Measurements from ENCODE around the gene USF3. TPM values are rescaled to one million over a fixed set of nuclear protein-coding genes. Genes with fewer than 3 reads are reported as not detected.

USF3 gene
- polyA plus RNA-seq, 1 donor: 14.5 TPM

DNA sequence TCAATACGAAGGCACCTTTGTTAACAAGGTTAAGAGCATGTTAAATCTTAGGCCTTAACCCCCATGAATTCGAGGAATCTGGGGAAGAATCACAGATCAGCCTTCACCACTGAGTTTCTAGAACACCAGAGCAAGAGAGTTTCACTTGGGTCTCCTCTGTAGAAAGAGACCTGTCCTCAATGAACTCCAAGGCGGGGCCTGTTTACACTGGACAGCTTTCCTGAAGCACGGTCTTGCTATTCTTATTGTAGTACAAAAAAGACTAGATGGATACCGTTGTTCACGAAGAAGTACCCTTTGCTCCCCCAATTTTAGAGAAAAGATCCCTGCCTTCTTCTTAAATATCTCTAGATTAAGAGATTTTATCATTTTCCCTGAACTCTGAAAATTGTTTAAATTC, 64.9 kb downstream of the USF3 start:
- no peak for DNase-seq
- Histone ChIP-seq H3K9me3 (ENCODE audit: control insufficient read depth, low read depth, low read length) (no peaks in the 10 kb centered on the region), H3K27me3 (ENCODE audit: control insufficient read depth, insufficient read depth, low read length) (no peaks in the 10 kb centered on the region), H3K36me3 (ENCODE audit: control insufficient read depth, insufficient read depth, low read length) (no peaks in the 10 kb centered on the region), H3K27ac (ENCODE audit: low read length) (no peak overlapping the region), H3K4me3 (ENCODE audit: low read length) (no peak overlapping the region), H3K4me1 (ENCODE audit: control insufficient read depth, insufficient read depth, low read length) (peaks cover 2% of the 10 kb centered on the region)
- WGBS (ENCODE audit: insufficient coverage, low lambda C conversion rate): 81% methylated on average over 3 of the region's 6 CpGs

DNA sequence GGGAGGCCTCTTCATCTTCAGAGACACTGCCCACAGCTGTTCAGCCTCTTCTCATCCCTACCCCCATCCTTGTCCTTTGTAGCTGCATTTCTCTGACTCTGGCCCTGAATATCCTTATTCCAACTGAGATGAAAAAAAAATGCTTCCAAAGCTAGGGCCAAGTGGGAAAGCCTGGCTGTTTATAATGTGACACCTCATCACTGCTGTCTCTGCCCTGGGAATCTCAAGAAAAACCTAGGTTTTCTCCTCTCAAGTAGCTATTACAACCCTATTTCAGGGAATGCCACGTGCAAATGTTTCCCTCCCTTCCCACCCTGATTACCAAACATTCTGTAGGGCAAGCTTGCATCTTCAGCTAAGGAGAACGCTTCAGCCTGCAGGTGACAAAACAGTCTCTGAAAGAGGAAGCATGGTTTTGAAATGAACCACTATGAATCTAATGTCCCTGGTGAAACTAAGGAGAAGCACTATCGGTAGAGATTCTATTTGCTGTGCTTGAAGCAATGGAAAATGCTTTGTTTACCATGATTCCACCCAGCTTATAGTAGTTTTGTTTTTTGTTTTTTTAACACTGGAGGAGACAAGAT, 65.4 kb downstream of the USF3 start:
- no peak for DNase-seq
- Histone ChIP-seq H3K9me3 (ENCODE audit: control insufficient read depth, low read depth, low read length) (no peaks in the 10 kb centered on the region), H3K27ac (ENCODE audit: low read length) (no peak overlapping the region), H3K4me1 (ENCODE audit: control insufficient read depth, insufficient read depth, low read length) (peaks cover 4% of the 10 kb centered on the region), H3K36me3 (ENCODE audit: control insufficient read depth, insufficient read depth, low read length) (no peaks in the 10 kb centered on the region), H3K27me3 (ENCODE audit: control insufficient read depth, insufficient read depth, low read length) (no peaks in the 10 kb centered on the region), H3K4me3 (ENCODE audit: low read length) (no peak overlapping the region)
- WGBS (ENCODE audit: insufficient coverage, low lambda C conversion rate): no CpG with 5 or more reads among the region's 3 CpGs

DNA sequence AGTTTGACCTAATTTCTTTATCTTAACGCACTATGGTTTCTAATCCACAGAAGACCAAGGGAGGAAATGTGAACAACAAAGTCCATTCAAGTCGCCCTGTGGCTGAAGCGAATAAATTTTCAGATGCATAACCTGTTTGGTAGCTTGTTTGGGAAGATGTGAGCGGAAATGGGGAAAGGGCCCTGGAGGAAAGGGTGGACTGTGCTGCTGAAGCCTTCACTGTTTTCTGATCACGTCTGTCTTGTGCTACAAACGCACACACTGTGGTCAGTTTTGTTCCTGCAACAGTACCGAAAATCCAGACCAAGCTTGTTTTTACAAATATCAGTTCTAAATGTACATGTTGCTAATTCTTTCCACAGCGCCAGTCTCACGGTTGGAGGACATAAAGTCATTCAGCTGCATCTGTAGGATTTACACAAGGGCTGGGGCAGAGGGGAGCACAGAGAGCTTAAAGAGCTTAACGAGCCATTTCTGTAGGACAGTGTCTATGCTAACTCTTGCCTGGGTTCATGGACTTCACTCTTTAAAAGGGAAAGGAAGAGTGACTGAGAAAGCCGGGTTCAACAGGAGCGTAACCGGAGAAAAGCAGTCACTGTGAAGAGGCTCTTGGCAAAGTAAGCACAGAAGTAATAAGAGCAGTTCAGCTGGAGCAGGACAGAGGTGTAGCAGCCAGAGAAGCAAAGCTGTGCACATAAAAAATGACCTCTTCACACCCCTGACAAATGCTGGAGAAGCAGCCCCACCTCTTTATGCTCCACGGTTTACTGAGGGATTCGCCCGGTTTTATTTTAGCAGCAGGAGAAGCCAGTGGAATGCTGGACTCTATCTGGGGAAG, 66.6 kb downstream of the USF3 start:
- no peaks in the 10 kb centered on the region for H3K36me3 ChIP-seq (ENCODE audit: control insufficient read depth, insufficient read depth, low read length)
- H3K27ac ChIP-seq (ENCODE audit: low read length): no peak overlapping the region
- peaks cover 4% of the 10 kb centered on the region for H3K4me1 ChIP-seq (ENCODE audit: control insufficient read depth, insufficient read depth, low read length)
- no peak overlapping the region for H3K4me3 ChIP-seq (ENCODE audit: low read length)
- WGBS (ENCODE audit: insufficient coverage, low lambda C conversion rate): 60% methylated on average over 4 of the region's 16 CpGs
- H3K27me3 ChIP-seq (ENCODE audit: control insufficient read depth, insufficient read depth, low read length): no peaks in the 10 kb centered on the region
- no peaks in the 10 kb centered on the region for H3K9me3 ChIP-seq (ENCODE audit: control insufficient read depth, low read depth, low read length)
- no peak for DNase-seq

DNA sequence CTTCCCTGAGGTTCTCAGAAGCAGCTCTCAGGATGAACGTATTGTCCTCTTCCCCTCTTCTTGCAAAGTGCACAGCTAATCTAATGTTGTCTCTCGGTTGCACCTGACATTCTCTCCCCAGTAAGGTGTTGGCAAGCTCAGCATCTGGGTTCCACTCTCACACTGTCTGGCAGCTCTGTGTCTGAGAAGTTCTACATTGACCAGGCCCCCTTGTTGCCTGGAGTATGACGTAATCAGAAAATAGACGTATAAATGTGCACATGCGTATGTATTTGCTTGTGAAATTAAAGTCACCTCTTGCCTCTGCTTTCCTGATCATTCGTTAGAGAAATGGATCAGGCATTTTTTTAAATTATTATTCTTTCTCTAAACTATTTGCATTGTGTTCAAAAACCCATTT, 67.7 kb downstream of the USF3 start:
- Histone ChIP-seq H3K27me3 (ENCODE audit: control insufficient read depth, insufficient read depth, low read length) (no peaks in the 10 kb centered on the region), H3K27ac (ENCODE audit: low read length) (no peak overlapping the region), H3K36me3 (ENCODE audit: control insufficient read depth, insufficient read depth, low read length) (no peaks in the 10 kb centered on the region), H3K4me1 (ENCODE audit: control insufficient read depth, insufficient read depth, low read length) (peaks cover 4% of the 10 kb centered on the region), H3K9me3 (ENCODE audit: control insufficient read depth, low read depth, low read length) (no peaks in the 10 kb centered on the region), H3K4me3 (ENCODE audit: low read length) (no peak overlapping the region)
- no peak for DNase-seq
- 92% methylated on average over 3 of the region's 6 CpGs for WGBS (ENCODE audit: insufficient coverage, low lambda C conversion rate)

DNA sequence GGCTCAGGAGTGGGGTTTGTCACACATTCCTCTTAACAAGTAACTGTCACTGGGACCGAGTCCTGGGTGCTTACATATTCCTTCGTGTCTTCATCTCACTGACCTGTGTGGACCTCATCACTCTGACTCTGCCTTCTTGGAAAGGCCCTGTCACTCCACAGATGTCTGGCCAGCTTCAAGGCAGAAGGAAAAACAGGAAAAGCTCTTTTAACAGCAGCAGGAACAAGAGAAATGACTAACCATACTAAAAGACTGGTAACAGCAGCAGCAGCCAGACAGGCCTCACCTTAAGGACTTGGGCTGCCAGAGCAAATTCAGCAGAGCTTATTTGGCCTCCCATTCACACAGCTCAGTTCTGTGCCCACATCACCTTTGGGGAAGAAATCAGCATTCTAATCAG, 68.1 kb downstream of the USF3 start:
- H3K4me3 ChIP-seq (ENCODE audit: low read length): no peak overlapping the region
- no peaks in the 10 kb centered on the region for H3K9me3 ChIP-seq (ENCODE audit: control insufficient read depth, low read depth, low read length)
- DNase-seq: no peak
- H3K27me3 ChIP-seq (ENCODE audit: control insufficient read depth, insufficient read depth, low read length): no peaks in the 10 kb centered on the region
- H3K4me1 ChIP-seq (ENCODE audit: control insufficient read depth, insufficient read depth, low read length): peaks cover 4% of the 10 kb centered on the region
- H3K36me3 ChIP-seq (ENCODE audit: control insufficient read depth, insufficient read depth, low read length): no peaks in the 10 kb centered on the region
- H3K27ac ChIP-seq (ENCODE audit: low read length): no peak overlapping the region
- no CpG with 5 or more reads among the region's 2 CpGs for WGBS (ENCODE audit: insufficient coverage, low lambda C conversion rate)

DNA sequence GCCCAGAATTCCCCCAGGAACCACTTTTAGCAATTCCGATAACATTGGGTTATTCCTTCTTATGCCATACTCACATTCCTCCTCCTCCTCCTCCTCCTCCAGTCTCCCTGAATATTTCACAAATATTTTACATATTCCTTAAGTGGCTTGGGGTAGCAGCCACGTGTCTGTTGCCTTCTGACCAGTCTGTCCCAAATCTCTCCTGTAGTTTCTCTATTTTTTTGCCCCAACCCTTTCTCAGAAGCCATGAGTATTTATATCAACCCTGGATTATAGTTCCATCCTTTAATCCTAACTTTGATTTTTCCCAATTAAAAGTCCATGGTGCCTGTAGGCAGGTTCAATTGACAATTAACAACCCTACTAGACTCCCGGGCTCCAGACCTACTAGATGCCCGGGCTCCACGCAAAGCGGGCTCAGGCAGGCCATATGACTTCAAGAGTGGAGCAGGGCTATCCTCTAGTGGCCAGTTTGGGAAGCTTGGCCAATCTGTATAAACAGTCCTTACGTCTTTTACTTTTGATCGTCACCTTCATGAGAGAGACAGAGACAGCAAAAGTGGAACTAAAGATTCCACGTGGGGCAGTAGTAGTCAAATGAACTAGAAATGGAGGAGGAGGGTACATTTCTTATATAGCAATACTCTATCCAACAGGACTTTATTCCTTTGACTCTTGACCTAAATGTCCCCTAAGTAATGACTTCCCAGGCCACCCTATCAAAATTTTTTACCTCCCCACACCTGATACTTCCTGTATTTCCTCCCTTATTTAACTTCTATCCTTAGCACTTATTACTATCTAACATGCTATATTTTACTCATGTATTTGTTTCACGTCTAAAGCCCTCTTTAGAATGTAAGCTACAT, 69.7 kb downstream of the USF3 start:
- no peak overlapping the region for H3K4me3 ChIP-seq (ENCODE audit: low read length)
- H3K9me3 ChIP-seq (ENCODE audit: control insufficient read depth, low read depth, low read length): no peaks in the 10 kb centered on the region
- no peaks in the 10 kb centered on the region for H3K27me3 ChIP-seq (ENCODE audit: control insufficient read depth, insufficient read depth, low read length)
- DNase-seq: peak; percentile 15 to 49
- no peak overlapping the region for H3K27ac ChIP-seq (ENCODE audit: low read length)
- no peaks in the 10 kb centered on the region for H3K36me3 ChIP-seq (ENCODE audit: control insufficient read depth, insufficient read depth, low read length)
- H3K4me1 ChIP-seq (ENCODE audit: control insufficient read depth, insufficient read depth, low read length): peaks cover 4% of the 10 kb centered on the region
- 100% methylated on average over 2 of the region's 10 CpGs for WGBS (ENCODE audit: insufficient coverage, low lambda C conversion rate)

DNA sequence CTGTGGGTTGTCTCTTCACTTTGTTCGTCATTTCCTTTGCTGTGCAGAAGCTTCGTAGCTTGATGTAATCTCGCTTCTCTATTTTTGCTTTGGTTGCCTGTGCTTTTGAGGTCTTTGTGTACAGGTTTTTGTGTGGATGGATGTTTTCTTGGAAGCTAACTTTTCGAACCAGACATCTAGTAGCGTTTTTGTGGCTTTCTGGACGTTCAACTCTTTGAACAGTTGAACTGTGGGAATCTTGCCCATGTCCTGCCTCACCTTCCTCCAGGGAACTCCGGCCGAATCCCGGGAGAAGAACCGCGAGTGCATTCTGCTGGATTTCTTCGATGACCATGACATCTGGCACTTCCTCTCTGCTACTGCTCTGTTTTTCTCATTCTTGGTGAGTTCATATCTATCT, 70.6 kb downstream of the USF3 start:
- DNase-seq: no peak
- Histone ChIP-seq H3K4me3 (ENCODE audit: low read length) (no peak overlapping the region), H3K4me1 (ENCODE audit: control insufficient read depth, insufficient read depth, low read length) (peaks cover 4% of the 10 kb centered on the region), H3K27me3 (ENCODE audit: control insufficient read depth, insufficient read depth, low read length) (no peaks in the 10 kb centered on the region), H3K9me3 (ENCODE audit: control insufficient read depth, low read depth, low read length) (no peaks in the 10 kb centered on the region), H3K27ac (ENCODE audit: low read length) (no peak overlapping the region), H3K36me3 (ENCODE audit: control insufficient read depth, insufficient read depth, low read length) (no peaks in the 10 kb centered on the region)
- WGBS (ENCODE audit: insufficient coverage, low lambda C conversion rate): 74% methylated on average over 8 of the region's 12 CpGs

DNA sequence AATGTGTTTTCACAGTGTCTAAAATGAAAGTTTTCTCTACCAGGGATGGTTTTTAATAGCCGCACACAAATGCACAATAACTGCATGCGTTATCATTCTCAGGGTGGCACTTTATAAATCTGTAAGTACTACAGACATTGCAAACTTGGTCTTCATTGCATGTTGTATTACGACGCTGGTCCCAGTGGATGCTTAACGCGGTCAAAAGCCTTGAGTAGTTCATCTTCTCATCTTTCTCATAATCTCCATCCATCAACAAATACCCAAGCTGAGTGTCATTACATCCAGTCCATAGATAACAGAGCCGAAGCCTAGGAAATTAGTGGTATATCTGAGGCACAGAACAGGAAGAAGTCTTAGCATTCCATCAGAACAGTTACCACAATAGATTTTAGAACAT, 72.6 kb downstream of the USF3 start:
- no peak for DNase-seq

DNA sequence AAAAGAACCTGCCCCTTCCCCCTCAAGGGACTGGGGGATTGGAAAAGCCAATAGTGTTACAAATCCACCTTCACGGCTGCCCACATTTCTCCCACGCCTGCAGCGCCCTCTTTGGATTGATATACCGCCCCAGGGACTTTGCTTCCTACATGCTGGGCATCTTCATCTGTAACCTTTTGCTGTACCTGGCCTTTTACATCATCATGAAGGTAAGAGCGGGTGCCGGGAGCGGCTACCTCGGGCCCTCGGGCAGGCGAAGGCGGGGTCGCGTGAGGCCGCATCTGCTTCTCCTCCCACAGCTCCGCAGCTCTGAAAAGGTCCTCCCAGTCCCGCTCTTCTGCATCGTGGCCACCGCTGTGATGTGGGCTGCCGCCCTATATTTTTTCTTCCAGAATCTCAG, 73.1 kb downstream of the USF3 start:
- WGBS (ENCODE audit: insufficient coverage, low lambda C conversion rate): no CpG with 5 or more reads among the region's 19 CpGs

More for the DNA sequence above, 72.6 kb downstream of the USF3 start:
- no peak overlapping the region for H3K27ac ChIP-seq (ENCODE audit: low read length)
- peaks cover 4% of the 10 kb centered on the region for H3K4me1 ChIP-seq (ENCODE audit: control insufficient read depth, insufficient read depth, low read length)
- no peak overlapping the region for H3K4me3 ChIP-seq (ENCODE audit: low read length)
- no peaks in the 10 kb centered on the region for H3K9me3 ChIP-seq (ENCODE audit: control insufficient read depth, low read depth, low read length)
- H3K27me3 ChIP-seq (ENCODE audit: control insufficient read depth, insufficient read depth, low read length): no peaks in the 10 kb centered on the region
- H3K36me3 ChIP-seq (ENCODE audit: control insufficient read depth, insufficient read depth, low read length): peaks cover 3% of the 10 kb centered on the region
- WGBS (ENCODE audit: insufficient coverage, low lambda C conversion rate): 93% methylated on average over 2 of the region's 7 CpGs

DNA sequence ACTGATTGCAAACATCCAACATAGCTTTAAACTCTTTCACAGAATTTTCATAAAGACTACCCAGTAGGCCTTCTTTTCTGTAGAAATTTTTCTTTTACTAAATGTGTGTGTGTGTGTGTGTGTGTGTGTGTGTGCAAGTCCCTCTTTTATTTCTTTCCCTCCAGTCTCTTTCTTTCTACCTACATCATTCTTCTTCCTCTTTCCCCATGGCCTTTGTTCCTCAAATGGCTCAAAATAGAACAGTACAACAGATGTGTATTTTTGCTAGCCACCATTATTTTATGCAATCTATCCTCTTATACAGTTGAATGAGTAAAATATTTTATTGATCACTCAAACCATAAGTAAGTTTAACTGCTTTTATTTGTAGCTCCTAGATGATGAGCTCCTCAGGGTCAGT, 76.4 kb downstream of the USF3 start:
- no peaks in the 10 kb centered on the region for H3K4me1 ChIP-seq (ENCODE audit: control insufficient read depth, insufficient read depth, low read length)
- H3K36me3 ChIP-seq (ENCODE audit: control insufficient read depth, insufficient read depth, low read length): peaks cover 3% of the 10 kb centered on the region
- no peak overlapping the region for H3K4me3 ChIP-seq (ENCODE audit: low read length)

More for the DNA sequence above, 73.1 kb downstream of the USF3 start:
- peaks cover 3% of the 10 kb centered on the region for H3K36me3 ChIP-seq (ENCODE audit: control insufficient read depth, insufficient read depth, low read length)
- peaks cover 4% of the 10 kb centered on the region for H3K4me1 ChIP-seq (ENCODE audit: control insufficient read depth, insufficient read depth, low read length)
- no peak overlapping the region for H3K27ac ChIP-seq (ENCODE audit: low read length)
- peak in 1 of 2 donors; percentile 10 for DNase-seq
- no peaks in the 10 kb centered on the region for H3K27me3 ChIP-seq (ENCODE audit: control insufficient read depth, insufficient read depth, low read length)
- H3K4me3 ChIP-seq (ENCODE audit: low read length): no peak overlapping the region
- H3K9me3 ChIP-seq (ENCODE audit: control insufficient read depth, low read depth, low read length): no peaks in the 10 kb centered on the region

More for the DNA sequence above, 76.4 kb downstream of the USF3 start:
- Histone ChIP-seq H3K27me3 (ENCODE audit: control insufficient read depth, insufficient read depth, low read length) (no peaks in the 10 kb centered on the region), H3K9me3 (ENCODE audit: control insufficient read depth, low read depth, low read length) (no peaks in the 10 kb centered on the region), H3K27ac (ENCODE audit: low read length) (no peak overlapping the region)
- no peak for DNase-seq

All from large intestine (tissue), 3 donors.